ENCODE data around the gene R3HDM2.

The R3HDM2 gene

GRCh38 chr12:57471661-57472060 lies 40.8 kb upstream of the R3HDM2 start:
- no peak for ATAC-seq (replicated peaks)
- Mint-ChIP-seq H3K4me3 (no peak overlapping the region), H3K27me3 (no peaks in the 10 kb centered on the region), H3K4me1 (peaks cover 37 to 52% of the 10 kb centered on the region in 2 donors), H3K9me3 (no peaks in the 10 kb centered on the region), H3K27ac (no peak overlapping the region), H3K36me3 (peaks cover 62 to 80% of the 10 kb centered on the region in 2 donors)
- no peak for DNase-seq

- ATAC-seq (replicated peaks) (no peak), DNase-seq (no peak)
- Mint-ChIP-seq H3K36me3 (peaks cover 58 to 75% of the 10 kb centered on the region in 2 donors), H3K4me1 (peaks cover 32 to 47% of the 10 kb centered on the region in 2 donors), H3K9me3 (no peaks in the 10 kb centered on the region), H3K27ac (peak overlapping the region; percentile 67), H3K4me3 (no peak overlapping the region), H3K27me3 (no peaks in the 10 kb centered on the region)
These were observed 40.3 kb upstream of the R3HDM2 start for GRCh38 chr12:57470970-57471656.

- Mint-ChIP-seq H3K27ac (no peak overlapping the region), H3K4me1 (peaks cover 36 to 40% of the 10 kb centered on the region in 2 donors), H3K36me3 (peaks cover 56 to 73% of the 10 kb centered on the region in 2 donors), H3K4me3 (no peak overlapping the region), H3K9me3 (no peaks in the 10 kb centered on the region), H3K27me3 (no peaks in the 10 kb centered on the region)
- ATAC-seq (replicated peaks): no peak
- DNase-seq: no peak
These were observed 39.6 kb upstream of the R3HDM2 start for GRCh38 chr12:57470286-57470969.

GRCh38 chr12:57469296-57470164 lies 38.7 kb upstream of the R3HDM2 start:
- Mint-ChIP-seq H3K9me3 (no peaks in the 10 kb centered on the region), H3K4me3 (no peak overlapping the region), H3K36me3 (peaks cover 50 to 68% of the 10 kb centered on the region in 2 donors), H3K27ac (no peak overlapping the region), H3K4me1 (peaks cover 33% of the 10 kb centered on the region in 2 donors), H3K27me3 (no peaks in the 10 kb centered on the region)
- no peak for ATAC-seq (replicated peaks)
- DNase-seq: no peak

- H3K36me3 Mint-ChIP-seq: peaks cover 37 to 54% of the 10 kb centered on the region in 2 donors
These were observed 37.1 kb upstream of the R3HDM2 start for GRCh38 chr12:57467915-57468314.

GRCh38 chr12:57467212-57467874 lies 36.5 kb upstream of the R3HDM2 start:
- ATAC-seq (replicated peaks) (no peak), DNase-seq (no peak)
- Mint-ChIP-seq H3K27ac (peak overlapping the region; percentile 65), H3K4me3 (no peak overlapping the region), H3K36me3 (peaks cover 32 to 50% of the 10 kb centered on the region in 2 donors), H3K4me1 (peaks cover 34 to 35% of the 10 kb centered on the region in 2 donors), H3K9me3 (no peaks in the 10 kb centered on the region), H3K27me3 (no peaks in the 10 kb centered on the region)

More at GRCh38 chr12:57467915-57468314, 37.1 kb upstream of the R3HDM2 start:
- no peak for DNase-seq
- no peaks in the 10 kb centered on the region for H3K9me3 Mint-ChIP-seq
- no peaks in the 10 kb centered on the region for H3K27me3 Mint-ChIP-seq
- H3K27ac Mint-ChIP-seq: no peak overlapping the region
- ATAC-seq (replicated peaks): no peak
- H3K4me3 Mint-ChIP-seq: no peak overlapping the region
- H3K4me1 Mint-ChIP-seq: peaks cover 30 to 33% of the 10 kb centered on the region in 2 donors

- ATAC-seq (replicated peaks): no peak
- DNase-seq: no peak
- no peaks in the 10 kb centered on the region for H3K9me3 Mint-ChIP-seq
- H3K36me3 Mint-ChIP-seq: peaks cover 21 to 37% of the 10 kb centered on the region in 2 donors
- H3K4me3 Mint-ChIP-seq: no peak overlapping the region
- peak overlapping the region; percentile 32 for H3K27ac Mint-ChIP-seq
- no peaks in the 10 kb centered on the region for H3K27me3 Mint-ChIP-seq
- peaks cover 32 to 39% of the 10 kb centered on the region in 2 donors for H3K4me1 Mint-ChIP-seq
These were observed 35.1 kb upstream of the R3HDM2 start for GRCh38 chr12:57465747-57466505.

- peaks cover 19 to 35% of the 10 kb centered on the region in 2 donors for H3K36me3 Mint-ChIP-seq
- H3K4me3 Mint-ChIP-seq: no peak overlapping the region
- no peak for DNase-seq
- ATAC-seq (replicated peaks): no peak
- peaks cover 38 to 43% of the 10 kb centered on the region in 2 donors for H3K4me1 Mint-ChIP-seq
- H3K9me3 Mint-ChIP-seq: no peaks in the 10 kb centered on the region
- no peaks in the 10 kb centered on the region for H3K27me3 Mint-ChIP-seq
- peak overlapping the region; percentile 21 for H3K27ac Mint-ChIP-seq
These were observed 34.3 kb upstream of the R3HDM2 start for GRCh38 chr12:57465030-57465746.

GRCh38 chr12:57464569-57464968 lies 33.7 kb upstream of the R3HDM2 start:
- no peak overlapping the region for H3K4me3 Mint-ChIP-seq
- peaks cover 44 to 46% of the 10 kb centered on the region in 2 donors for H3K4me1 Mint-ChIP-seq
- H3K27ac Mint-ChIP-seq: peak overlapping the region; percentile 21

GRCh38 chr12:57462912-57463253 lies 32.0 kb upstream of the R3HDM2 start:
- Mint-ChIP-seq H3K27ac (peak overlapping the region; percentile 72), H3K27me3 (no peaks in the 10 kb centered on the region), H3K9me3 (no peaks in the 10 kb centered on the region), H3K36me3 (peaks cover 12 to 17% of the 10 kb centered on the region in 2 donors), H3K4me3 (peak overlapping the region; percentile 85 to 86), H3K4me1 (peaks cover 56 to 60% of the 10 kb centered on the region in 2 donors)
- ATAC-seq (replicated peaks) (no peak), DNase-seq (no peak)

More at GRCh38 chr12:57464569-57464968, 33.7 kb upstream of the R3HDM2 start:
- no peak for DNase-seq
- Mint-ChIP-seq H3K36me3 (peaks cover 19 to 31% of the 10 kb centered on the region in 2 donors), H3K9me3 (no peaks in the 10 kb centered on the region), H3K27me3 (no peaks in the 10 kb centered on the region)
- ATAC-seq (replicated peaks): no peak

GRCh38 chr12:57462251-57462911 lies 31.5 kb upstream of the R3HDM2 start:
- peak; percentile 76 to 79 for ATAC-seq (replicated peaks)
- H3K4me3 Mint-ChIP-seq: peak overlapping the region; percentile 85 to 86
- no peaks in the 10 kb centered on the region for H3K9me3 Mint-ChIP-seq
- H3K27ac Mint-ChIP-seq: peak overlapping the region; percentile 82
- DNase-seq: peak; percentile 91
- no peaks in the 10 kb centered on the region for H3K27me3 Mint-ChIP-seq
- peaks cover 7 to 12% of the 10 kb centered on the region in 2 donors for H3K36me3 Mint-ChIP-seq
- H3K4me1 Mint-ChIP-seq: peaks cover 52 to 60% of the 10 kb centered on the region in 2 donors

GRCh38 chr12:57461917-57462250 lies 31.0 kb upstream of the R3HDM2 start:
- Mint-ChIP-seq H3K9me3 (no peaks in the 10 kb centered on the region), H3K27ac (peak overlapping the region; percentile 82), H3K4me3 (peak overlapping the region; percentile 85 to 86), H3K36me3 (peaks cover 4 to 7% of the 10 kb centered on the region in 2 donors), H3K4me1 (peaks cover 51 to 60% of the 10 kb centered on the region in 2 donors), H3K27me3 (no peaks in the 10 kb centered on the region)
- ATAC-seq (replicated peaks) (no peak), DNase-seq (no peak)
